GM21825 (cell line): ENCODE measurements around the gene RAD51B.

Source experiments
- ATAC-seq: cut with Tn5 transposase; IDR thresholded peaks from one replicate; pipeline ENCODE4 v1.9.1; 2021; ENCODE audit warnings: mild to moderate bottlenecking, moderate library complexity; ENCODE audit not compliant: unreplicated experiment

The RAD51B gene

GRCh38 chr14:68593806-68594536 is 774.4 kb downstream of the RAD51B start:
- ATAC-seq = no peak

GRCh38 chr14:68594737-68595380 is 775.3 kb downstream of the RAD51B start:
- ATAC-seq = no peak

GRCh38 chr14:68596211-68596610 is 776.6 kb downstream of the RAD51B start:
- ATAC-seq = no peak

- no peak for ATAC-seq
Measured at GRCh38 chr14:68596701-68597100, 777.1 kb downstream of the RAD51B start.

- ATAC-seq = no peak
Measured at GRCh38 chr14:68598089-68598488, 778.5 kb downstream of the RAD51B start.

- ATAC-seq = no peak
Measured at GRCh38 chr14:68598621-68599447, 779.3 kb downstream of the RAD51B start.

- ATAC-seq = no peak
Measured at GRCh38 chr14:68599896-68600610, 780.5 kb downstream of the RAD51B start.

GRCh38 chr14:68602507-68602906 is 782.9 kb downstream of the RAD51B start:
- no peak for ATAC-seq

GRCh38 chr14:68603533-68604360 is 784.2 kb downstream of the RAD51B start:
- no peak for ATAC-seq

GRCh38 chr14:68604361-68604730 is 784.8 kb downstream of the RAD51B start:
- no peak for ATAC-seq

- no peak for ATAC-seq
Measured at GRCh38 chr14:68604822-68605221, 785.2 kb downstream of the RAD51B start.

GRCh38 chr14:68606176-68606575 is 786.6 kb downstream of the RAD51B start:
- ATAC-seq = no peak

GRCh38 chr14:68606644-68607043 is 787.1 kb downstream of the RAD51B start:
- no peak for ATAC-seq

- ATAC-seq = no peak
Measured at GRCh38 chr14:68607081-68607866, 787.7 kb downstream of the RAD51B start.

GRCh38 chr14:68607867-68608573 is 788.4 kb downstream of the RAD51B start:
- ATAC-seq = no peak

GRCh38 chr14:68608574-68608962 is 789.0 kb downstream of the RAD51B start:
- ATAC-seq = no peak

GRCh38 chr14:68609012-68609411 is 789.4 kb downstream of the RAD51B start:
- ATAC-seq = no peak

- no peak for ATAC-seq
Measured at GRCh38 chr14:68610251-68610793, 790.7 kb downstream of the RAD51B start.

- no peak for ATAC-seq
Measured at GRCh38 chr14:68611599-68611998, 792.0 kb downstream of the RAD51B start.
